ENCODE results near the gene CARD6.

CARD6 gene

DNA sequence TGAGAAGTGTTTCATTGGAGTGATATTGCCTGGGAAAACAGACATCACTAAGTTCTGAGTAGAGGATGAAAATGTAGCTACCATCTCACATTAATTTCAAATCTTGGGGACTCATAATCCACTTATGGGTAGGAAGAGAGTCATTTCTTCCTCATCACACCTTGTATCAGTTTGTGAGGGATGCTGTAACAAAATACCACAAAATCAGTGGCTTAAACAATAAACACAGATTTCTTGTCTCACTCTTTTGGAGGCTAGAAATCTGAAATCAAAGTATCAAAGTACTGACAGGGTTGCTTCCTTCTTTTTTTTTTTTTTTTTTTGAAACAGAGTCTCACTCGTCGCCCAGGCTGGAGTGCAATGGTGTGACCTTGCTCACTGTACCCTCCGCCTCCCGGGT, 3.4 kb downstream of the CARD6 start:
- ATAC-seq, result no peak
- TF ChIP-seq POU6F1 (CRISPR knock-in tag; IDR thresholded peaks at IDR 0.05; ENCODE audit: borderline replicate concordance, low read depth), result no peak
- no peak for TF ChIP-seq PPARA (CRISPR knock-in tag; IDR thresholded peaks at IDR 0.05; ENCODE audit: borderline replicate concordance)
- TF ChIP-seq ISL1 (CRISPR knock-in tag; IDR thresholded peaks at IDR 0.05), result no peak

GRCh38 chr5:40846371-40846770, 5.2 kb downstream of the CARD6 start:
- no peak for TF ChIP-seq OSR1 (CRISPR knock-in tag; IDR thresholded peaks at IDR 0.05)
- TF ChIP-seq ARNTL (CRISPR knock-in tag; IDR thresholded peaks at IDR 0.05; ENCODE audit: borderline replicate concordance, low read depth), result no peak
- no peak for TF ChIP-seq CSDC2 (CRISPR knock-in tag; IDR thresholded peaks at IDR 0.05)
- TF ChIP-seq ZNF8 (CRISPR knock-in tag; IDR thresholded peaks at IDR 0.05), result no peak
- TF ChIP-seq CREB5 (CRISPR knock-in tag; IDR thresholded peaks at IDR 0.05; ENCODE audit: low read depth), result no peak
- ATAC-seq, result no peak

DNA sequence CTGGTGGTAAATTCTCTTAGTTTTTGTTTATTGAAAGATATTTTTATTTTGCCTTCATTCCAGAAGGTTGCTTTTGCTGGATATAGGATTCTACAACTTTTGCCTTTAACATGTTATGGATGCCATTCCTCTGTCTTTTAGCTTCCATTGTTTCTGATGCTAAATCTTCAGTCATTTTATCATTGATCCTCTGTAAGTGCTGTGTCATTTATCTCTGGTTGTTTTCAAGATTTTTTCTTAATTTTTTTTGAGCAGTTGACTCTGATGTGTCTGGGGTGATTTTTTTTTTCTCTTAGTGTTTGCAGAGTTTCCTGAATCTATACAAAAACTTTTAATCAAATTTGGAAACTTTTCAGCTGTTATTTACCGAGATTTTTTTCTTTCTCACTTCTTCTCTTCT, 6.4 kb downstream of the CARD6 start:
- TF ChIP-seq ESRRG (CRISPR knock-in tag; IDR thresholded peaks at IDR 0.05), result no peak
- TF ChIP-seq ZC3H10 (CRISPR knock-in tag; IDR thresholded peaks at IDR 0.05), result no peak
- no peak for TF ChIP-seq ZNF565 (CRISPR knock-in tag; conservative IDR thresholded peaks at IDR 0.05; ENCODE audit: low read depth)
- TF ChIP-seq ZFP30 (CRISPR knock-in tag; IDR thresholded peaks at IDR 0.05), result no peak
- no peak for TF ChIP-seq TOX (CRISPR knock-in tag; IDR thresholded peaks at IDR 0.05; ENCODE audit: borderline replicate concordance)
- TF ChIP-seq ZFP3 (CRISPR knock-in tag; IDR thresholded peaks at IDR 0.05), result no peak
- no peak for TF ChIP-seq BACH2 (CRISPR knock-in tag; IDR thresholded peaks at IDR 0.05; ENCODE audit: borderline replicate concordance)
- TF ChIP-seq RARB (CRISPR knock-in tag; IDR thresholded peaks at IDR 0.05), result no peak
- no peak for TF ChIP-seq ISL1 (CRISPR knock-in tag; IDR thresholded peaks at IDR 0.05)
- TF ChIP-seq PATZ1 (CRISPR knock-in tag; IDR thresholded peaks at IDR 0.05; ENCODE audit: borderline replicate concordance), result no peak
- TF ChIP-seq ZNF8 (CRISPR knock-in tag; IDR thresholded peaks at IDR 0.05), result no peak
- TF ChIP-seq TCF4 (CRISPR knock-in tag; IDR thresholded peaks at IDR 0.05; ENCODE audit: borderline replicate concordance), result no peak
- TF ChIP-seq ZNF70 (CRISPR knock-in tag; IDR thresholded peaks at IDR 0.05), result no peak
- no peak for ATAC-seq

GRCh38 chr5:40853632-40854192, 12.5 kb downstream of the CARD6 start:
- TF ChIP-seq ZC3H10 (CRISPR knock-in tag; IDR thresholded peaks at IDR 0.05) (no peak), CSDC2 (CRISPR knock-in tag; IDR thresholded peaks at IDR 0.05) (no peak), ZFP3 (CRISPR knock-in tag; IDR thresholded peaks at IDR 0.05) (no peak), PATZ1 (CRISPR knock-in tag; IDR thresholded peaks at IDR 0.05; ENCODE audit: borderline replicate concordance) (no peak), OSR1 (CRISPR knock-in tag; IDR thresholded peaks at IDR 0.05) (no peak), ZNF565 (CRISPR knock-in tag; conservative IDR thresholded peaks at IDR 0.05; ENCODE audit: low read depth) (no peak), GLIS3 (CRISPR knock-in tag; IDR thresholded peaks at IDR 0.05) (no peak)
- TF ChIP-seq, protein P1, sequence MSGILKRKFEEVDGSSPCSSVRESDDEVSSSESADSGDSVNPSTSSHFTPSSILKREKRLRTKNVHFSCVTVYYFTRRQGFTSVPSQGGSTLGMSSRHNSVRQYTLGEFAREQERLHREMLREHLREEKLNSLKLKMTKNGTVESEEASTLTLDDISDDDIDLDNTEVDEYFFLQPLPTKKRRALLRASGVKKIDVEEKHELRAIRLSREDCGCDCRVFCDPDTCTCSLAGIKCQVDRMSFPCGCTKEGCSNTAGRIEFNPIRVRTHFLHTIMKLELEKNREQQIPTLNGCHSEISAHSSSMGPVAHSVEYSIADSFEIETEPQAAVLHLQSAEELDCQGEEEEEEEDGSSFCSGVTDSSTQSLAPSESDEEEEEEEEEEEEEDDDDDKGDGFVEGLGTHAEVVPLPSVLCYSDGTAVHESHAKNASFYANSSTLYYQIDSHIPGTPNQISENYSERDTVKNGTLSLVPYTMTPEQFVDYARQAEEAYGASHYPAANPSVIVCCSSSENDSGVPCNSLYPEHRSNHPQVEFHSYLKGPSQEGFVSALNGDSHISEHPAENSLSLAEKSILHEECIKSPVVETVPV (CRISPR knock-in tag; IDR thresholded peaks at IDR 0.05), result no peak
- TF ChIP-seq, protein P2, sequence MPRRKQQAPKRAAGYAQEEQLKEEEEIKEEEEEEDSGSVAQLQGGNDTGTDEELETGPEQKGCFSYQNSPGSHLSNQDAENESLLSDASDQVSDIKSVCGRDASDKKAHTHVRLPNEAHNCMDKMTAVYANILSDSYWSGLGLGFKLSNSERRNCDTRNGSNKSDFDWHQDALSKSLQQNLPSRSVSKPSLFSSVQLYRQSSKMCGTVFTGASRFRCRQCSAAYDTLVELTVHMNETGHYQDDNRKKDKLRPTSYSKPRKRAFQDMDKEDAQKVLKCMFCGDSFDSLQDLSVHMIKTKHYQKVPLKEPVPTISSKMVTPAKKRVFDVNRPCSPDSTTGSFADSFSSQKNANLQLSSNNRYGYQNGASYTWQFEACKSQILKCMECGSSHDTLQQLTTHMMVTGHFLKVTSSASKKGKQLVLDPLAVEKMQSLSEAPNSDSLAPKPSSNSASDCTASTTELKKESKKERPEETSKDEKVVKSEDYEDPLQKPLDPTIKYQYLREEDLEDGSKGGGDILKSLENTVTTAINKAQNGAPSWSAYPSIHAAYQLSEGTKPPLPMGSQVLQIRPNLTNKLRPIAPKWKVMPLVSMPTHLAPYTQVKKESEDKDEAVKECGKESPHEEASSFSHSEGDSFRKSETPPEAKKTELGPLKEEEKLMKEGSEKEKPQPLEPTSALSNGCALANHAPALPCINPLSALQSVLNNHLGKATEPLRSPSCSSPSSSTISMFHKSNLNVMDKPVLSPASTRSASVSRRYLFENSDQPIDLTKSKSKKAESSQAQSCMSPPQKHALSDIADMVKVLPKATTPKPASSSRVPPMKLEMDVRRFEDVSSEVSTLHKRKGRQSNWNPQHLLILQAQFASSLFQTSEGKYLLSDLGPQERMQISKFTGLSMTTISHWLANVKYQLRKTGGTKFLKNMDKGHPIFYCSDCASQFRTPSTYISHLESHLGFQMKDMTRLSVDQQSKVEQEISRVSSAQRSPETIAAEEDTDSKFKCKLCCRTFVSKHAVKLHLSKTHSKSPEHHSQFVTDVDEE (CRISPR knock-in tag; IDR thresholded peaks at IDR 0.05), result no peak
- no peak for ATAC-seq

All from SK-N-SH treated with all-trans-retinoic acid at 6 μM for 48 hours (cell line).